Measurements from ENCODE around the gene MUSTN1. TPM values are rescaled to one million over a fixed set of nuclear protein-coding genes. Genes with fewer than 3 reads are reported as not detected.

Gene MUSTN1
- total RNA-seq, 6 donors from 2014 or later, result 1.2 to 62.9 (median 6.5) TPM

- Histone ChIP-seq H3K9me3 (no peaks in the 10 kb centered on the region), H3K27me3 (no peaks in the 10 kb centered on the region), H3K4me3 (no peak overlapping the region), H3K4me1 (peaks cover 20 to 33% (median 28%) of the 10 kb centered on the region in 4 donors), H3K27ac (peak overlapping the region in 3 of 4 donors; percentile 72 to 80 (median 74)), H3K36me3 (peaks cover 6 to 63% (median 40%) of the 10 kb centered on the region in 4 donors)
- TF ChIP-seq POLR2AphosphoS5 (IDR thresholded peaks at IDR 0.05) (peak in 1 of 2 donors; percentile 33), EP300 (IDR thresholded peaks at IDR 0.05) (no peak), CTCF (IDR thresholded peaks at IDR 0.05) (no peak), POLR2A (IDR thresholded peaks at IDR 0.05) (no peak)
- WGBS, 2 donors, result 26% methylated on average over 6 of the region's 6 CpGs
- peak; percentile 20 to 51 for ATAC-seq (ENCODE audit: low FRiP score in 2 of 2)
- DNase-seq, result peak in 1 of 2 donors; percentile 61
Observed at GRCh38 chr3:52845157-52845556, 10.3 kb upstream of the MUSTN1 start.

GRCh38 chr3:52844290-52844975 lies 9.6 kb upstream of the MUSTN1 start:
- TF ChIP-seq EP300 (IDR thresholded peaks at IDR 0.05) (no peak), POLR2A (IDR thresholded peaks at IDR 0.05) (no peak), POLR2AphosphoS5 (IDR thresholded peaks at IDR 0.05) (no peak), CTCF (IDR thresholded peaks at IDR 0.05) (no peak)
- Histone ChIP-seq H3K4me1 (peaks cover 20 to 33% (median 28%) of the 10 kb centered on the region in 4 donors), H3K27me3 (no peaks in the 10 kb centered on the region), H3K4me3 (no peak overlapping the region), H3K36me3 (peaks cover 6 to 64% (median 37%) of the 10 kb centered on the region in 4 donors), H3K27ac (peak overlapping the region; percentile 26 to 80 (median 73)), H3K9me3 (no peaks in the 10 kb centered on the region)
- no peak for ATAC-seq (ENCODE audit: low FRiP score in 2 of 2)
- DNase-seq, result no peak
- WGBS, 2 donors, result 72 to 75% methylated on average over 16 to 18 of the region's 18 CpGs

- H3K4me1 ChIP-seq, result peaks cover 20 to 33% (median 28%) of the 10 kb centered on the region in 4 donors
- peaks cover 6 to 63% (median 37%) of the 10 kb centered on the region in 4 donors for H3K36me3 ChIP-seq
- no peaks in the 10 kb centered on the region for H3K9me3 ChIP-seq
- peak overlapping the region in 3 of 4 donors; percentile 72 to 80 (median 74) for H3K27ac ChIP-seq
- DNase-seq (no peak), ATAC-seq (ENCODE audit: low FRiP score in 2 of 2) (no peak)
- no peaks in the 10 kb centered on the region for H3K27me3 ChIP-seq
- TF ChIP-seq POLR2A (IDR thresholded peaks at IDR 0.05), result no peak
- TF ChIP-seq CTCF (IDR thresholded peaks at IDR 0.05), result no peak
- TF ChIP-seq POLR2AphosphoS5 (IDR thresholded peaks at IDR 0.05), result no peak
- TF ChIP-seq EP300 (IDR thresholded peaks at IDR 0.05), result no peak
- H3K4me3 ChIP-seq, result no peak overlapping the region
- WGBS, 2 donors, result 81 to 90% methylated on average over 1 to 2 of the region's 2 CpGs
Observed at GRCh38 chr3:52843881-52844280, 9.1 kb upstream of the MUSTN1 start.

- TF ChIP-seq CTCF (IDR thresholded peaks at IDR 0.05), result no peak
- TF ChIP-seq POLR2AphosphoS5 (IDR thresholded peaks at IDR 0.05), result no peak
- TF ChIP-seq EP300 (IDR thresholded peaks at IDR 0.05), result no peak
- no peak for TF ChIP-seq POLR2A (IDR thresholded peaks at IDR 0.05)
- ATAC-seq (ENCODE audit: low FRiP score in 2 of 2) (peak in 1 of 2 donors; percentile 49), DNase-seq (peak in 1 of 2 donors; percentile 35)
- WGBS, 2 donors, result 68 to 80% methylated on average over 15 to 20 of the region's 20 CpGs
- Histone ChIP-seq H3K9me3 (no peaks in the 10 kb centered on the region), H3K36me3 (peaks cover 6 to 63% (median 37%) of the 10 kb centered on the region in 4 donors), H3K4me1 (peaks cover 20 to 33% (median 28%) of the 10 kb centered on the region in 4 donors), H3K4me3 (no peak overlapping the region), H3K27me3 (no peaks in the 10 kb centered on the region), H3K27ac (peak overlapping the region in 3 of 4 donors; percentile 64 to 80 (median 72))
Observed at GRCh38 chr3:52843108-52843865, 8.5 kb upstream of the MUSTN1 start.
